SH-SY5Y (cell line): ENCODE measurements around the gene HECW1.

Experiments used
- GATA2 ChIP-seq: IDR thresholded peaks from 2 replicates; pipeline ENCODE4 v1.6.1; 2011; ENCODE audit warnings: mild to moderate bottlenecking, low read depth, low read length
- GATA3 ChIP-seq: IDR thresholded peaks from 2 replicates; pipeline ENCODE4 v1.6.1; 2011; ENCODE audit warnings: low read depth, mild to moderate bottlenecking, low read length, moderate library complexity

GRCh38 chr7:43081603-43082002 is 30.8 kb upstream of the HECW1 start:
- TF ChIP-seq GATA2 (no peak), GATA3 (no peak)
